MCF 10A (cell line): ENCODE data around the gene LIPK. TPM values are rescaled to one million over a fixed set of nuclear protein-coding genes. Genes with fewer than 3 reads are reported as not detected.

ENCODE experiments used
- BruUV-seq: library from RNA; stranded (reverse); fragments of 400-500 nt; replicated peaks from 2 replicates; lab custom pipeline; 2021; lab: Mats Ljungman, UMichigan
- CTCF ChIA-PET: fragments of 300-600 bp; sonication (Branson Sonifier 250); formaldehyde crosslinking; extraction: SDS; loops from one replicate; lab custom pipeline; 2021; ENCODE audit warnings: antibody characterized with exemption, inconsistent platforms; lab: Yijun Ruan, JAX
- POLR2A ChIA-PET: fragments of 300-600, 350-650 bp; sonication (Branson Sonifier 250); formaldehyde crosslinking; extraction: SDS; loops from one replicate; lab custom pipeline; 2020; ENCODE audit warnings: antibody characterized with exemption, inconsistent platforms; lab: Yijun Ruan, JAX
- DNase-seq: peaks from one replicate; pipeline ENCODE4 v3.0.0-alpha.2; 2018; ENCODE audit not compliant: unreplicated experiment
- H3K27ac Mint-ChIP-seq: one replicate; pipeline ENCODE4 v1.8.0; 2022; ENCODE audit warnings: mild to moderate bottlenecking, low read depth, mixed read lengths; ENCODE audit not compliant: unreplicated experiment
- H3K27me3 Mint-ChIP-seq: one replicate; pipeline ENCODE4 v1.8.0; 2022; ENCODE audit warnings: mixed read lengths; ENCODE audit not compliant: insufficient read depth, unreplicated experiment
- H3K36me3 Mint-ChIP-seq: one replicate; pipeline ENCODE4 v1.8.0; 2022; ENCODE audit warnings: mild to moderate bottlenecking, moderate library complexity, mixed read lengths; ENCODE audit not compliant: insufficient read depth, unreplicated experiment
- H3K4me1 Mint-ChIP-seq: one replicate; pipeline ENCODE4 v1.8.0; 2022; ENCODE audit warnings: mixed read lengths; ENCODE audit not compliant: insufficient read depth, unreplicated experiment
- H3K4me3 Mint-ChIP-seq: one replicate; pipeline ENCODE4 v1.8.0; 2022; ENCODE audit warnings: mild to moderate bottlenecking, moderate library complexity, mixed read lengths; ENCODE audit not compliant: unreplicated experiment
- H3K9me3 Mint-ChIP-seq: one replicate; pipeline ENCODE4 v1.8.0; 2022; ENCODE audit warnings: mixed read lengths; ENCODE audit not compliant: unreplicated experiment
- intact Hi-C: fragments of 100-400 bp; cut with micrococcal nuclease; formaldehyde crosslinking; loops from 2 replicates; pipeline ENCODE4 v1.14.1; 2022
- total RNA-seq: library from RNA; stranded (reverse); gene quantifications from 2 replicates; pipeline ENCODE4 v1.2.3, GENCODE V29; 2022
- TF ChIP-seq, protein P1 (sequence below): fragments of 200-600 bp; IDR thresholded peaks from one replicate; pipeline ENCODE4 v1.8.0; 2022; ENCODE audit warnings: antibody characterized with exemption, mild to moderate bottlenecking; ENCODE audit not compliant: unreplicated experiment

The LIPK gene
- total RNA-seq, 1 experiment from 2014 or later: not detected

DNA sequence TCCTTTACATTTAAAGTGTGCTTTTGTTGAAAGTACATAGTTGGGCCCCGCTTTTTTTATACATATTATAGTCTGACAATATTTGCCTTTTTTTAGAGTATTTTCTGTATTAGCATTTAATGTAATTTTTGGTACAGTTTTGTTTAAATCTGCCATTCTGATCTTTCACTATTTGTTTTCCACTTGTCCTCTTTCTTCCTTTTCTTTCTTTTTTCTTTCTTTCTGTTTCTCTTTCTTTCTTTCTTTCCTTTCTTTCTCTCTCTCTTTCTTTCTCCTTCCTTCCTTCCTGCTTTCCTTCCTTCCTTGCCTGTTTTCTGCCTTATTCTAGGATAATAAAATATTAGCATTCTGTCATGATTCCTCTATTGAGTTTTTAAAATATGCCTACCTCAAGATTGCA, 9.5 kb downstream of the LIPK start:
- intact Hi-C loops: no loop called here
- ChIA-PET CTCF (no interaction called here), POLR2A (no interaction called here)
- no peaks in the 10 kb centered on the region for H3K4me1 Mint-ChIP-seq
- H3K27ac Mint-ChIP-seq: no peak overlapping the region
- no peaks in the 10 kb centered on the region for H3K36me3 Mint-ChIP-seq
- no peaks in the 10 kb centered on the region for H3K27me3 Mint-ChIP-seq
- H3K4me3 Mint-ChIP-seq: no peak overlapping the region
- TF ChIP-seq, protein P1, sequence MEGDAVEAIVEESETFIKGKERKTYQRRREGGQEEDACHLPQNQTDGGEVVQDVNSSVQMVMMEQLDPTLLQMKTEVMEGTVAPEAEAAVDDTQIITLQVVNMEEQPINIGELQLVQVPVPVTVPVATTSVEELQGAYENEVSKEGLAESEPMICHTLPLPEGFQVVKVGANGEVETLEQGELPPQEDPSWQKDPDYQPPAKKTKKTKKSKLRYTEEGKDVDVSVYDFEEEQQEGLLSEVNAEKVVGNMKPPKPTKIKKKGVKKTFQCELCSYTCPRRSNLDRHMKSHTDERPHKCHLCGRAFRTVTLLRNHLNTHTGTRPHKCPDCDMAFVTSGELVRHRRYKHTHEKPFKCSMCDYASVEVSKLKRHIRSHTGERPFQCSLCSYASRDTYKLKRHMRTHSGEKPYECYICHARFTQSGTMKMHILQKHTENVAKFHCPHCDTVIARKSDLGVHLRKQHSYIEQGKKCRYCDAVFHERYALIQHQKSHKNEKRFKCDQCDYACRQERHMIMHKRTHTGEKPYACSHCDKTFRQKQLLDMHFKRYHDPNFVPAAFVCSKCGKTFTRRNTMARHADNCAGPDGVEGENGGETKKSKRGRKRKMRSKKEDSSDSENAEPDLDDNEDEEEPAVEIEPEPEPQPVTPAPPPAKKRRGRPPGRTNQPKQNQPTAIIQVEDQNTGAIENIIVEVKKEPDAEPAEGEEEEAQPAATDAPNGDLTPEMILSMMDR: no peak
- H3K9me3 Mint-ChIP-seq: no peaks in the 10 kb centered on the region
- BruUV-seq: no TSS peak
- DNase-seq: no peak

DNA sequence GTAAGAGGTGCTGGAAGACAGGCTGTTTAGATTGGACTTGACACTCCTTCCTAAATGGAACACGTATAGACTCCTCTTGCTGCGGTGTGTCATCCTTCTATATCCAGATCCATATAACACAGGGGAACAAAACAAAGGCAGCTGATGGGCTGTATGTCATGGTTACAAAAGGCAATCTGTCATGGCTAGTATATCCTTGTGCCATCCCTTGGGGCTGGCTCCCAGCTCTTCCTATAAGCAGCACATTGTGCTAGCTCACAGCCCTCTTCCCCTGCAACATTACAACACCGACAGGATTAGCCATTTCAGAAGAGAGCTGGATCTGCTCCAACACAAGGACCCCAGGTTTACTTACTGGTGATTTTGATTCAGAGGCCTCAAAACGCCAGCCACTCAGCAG, 15.3 kb downstream of the LIPK start:
- Mint-ChIP-seq H3K27ac (no peak overlapping the region), H3K9me3 (no peaks in the 10 kb centered on the region), H3K4me3 (no peak overlapping the region), H3K27me3 (no peaks in the 10 kb centered on the region), H3K36me3 (no peaks in the 10 kb centered on the region), H3K4me1 (no peaks in the 10 kb centered on the region)
- BruUV-seq: no TSS peak
- CTCF ChIA-PET: interaction anchor here (0.6 to 1.1 kb wide), 2 partner anchors 9 to 89 kb away, joined by 3 read pairs; no protein-coding TSS in a partner anchor
- DNase-seq: no peak
- TF ChIP-seq, protein P1: no peak
- POLR2A ChIA-PET: interaction anchor here (0.8 to 1.1 kb wide), 2 partner anchors 14 to 16 kb away, joined by 3 read pairs; partner anchors contain the start of gene LIPK
- intact Hi-C loops: no loop called here

GRCh38 chr10:88725798-88726197, 19.7 kb downstream of the LIPK start:
- H3K9me3 Mint-ChIP-seq: no peaks in the 10 kb centered on the region
- BruUV-seq: no TSS peak
- no peak overlapping the region for H3K4me3 Mint-ChIP-seq
- TF ChIP-seq, protein P1: no peak
- intact Hi-C loops: no loop called here
- H3K27me3 Mint-ChIP-seq: no peaks in the 10 kb centered on the region
- ChIA-PET POLR2A (interaction anchor here (0.8 to 1.0 kb wide), 2 partner anchors 18 to 907 kb away, joined by 3 read pairs; no protein-coding TSS in a partner anchor), CTCF (no interaction called here)
- H3K4me1 Mint-ChIP-seq: no peaks in the 10 kb centered on the region
- no peak overlapping the region for H3K27ac Mint-ChIP-seq
- DNase-seq: no peak
- H3K36me3 Mint-ChIP-seq: no peaks in the 10 kb centered on the region

DNA sequence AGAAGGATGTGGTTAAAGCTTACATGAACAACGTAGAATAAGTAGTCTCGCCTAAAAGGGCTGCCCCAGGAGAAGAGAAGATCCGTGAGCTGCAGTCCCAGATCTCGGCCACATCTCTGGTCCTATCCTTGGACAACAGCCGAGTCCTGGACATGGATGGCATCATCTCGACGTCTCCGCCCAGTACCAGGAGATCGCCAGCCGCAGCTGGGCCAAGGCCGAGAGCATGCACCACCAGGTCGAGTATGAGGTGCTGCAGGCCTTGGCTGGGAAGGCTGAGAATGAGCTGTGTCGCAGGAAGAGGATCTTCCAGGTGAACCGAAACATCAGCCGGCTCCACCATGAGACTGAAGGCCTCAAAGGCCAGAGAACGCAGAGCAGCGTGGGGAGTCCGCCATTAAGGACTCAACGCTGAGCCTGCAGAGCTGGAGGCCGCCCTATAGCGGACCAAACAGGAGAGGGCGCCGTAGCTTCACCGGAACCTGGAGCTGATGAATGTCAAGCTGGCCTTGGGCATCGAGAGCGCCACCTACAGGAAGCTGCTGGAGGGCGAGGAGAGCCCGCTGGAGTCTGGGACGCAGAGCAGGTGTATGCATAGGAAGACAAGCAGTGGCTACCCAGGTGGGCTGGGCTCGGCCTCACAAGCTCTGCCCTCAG, 22.2 kb downstream of the LIPK start:
- DNase-seq: peak; percentile 1
- Mint-ChIP-seq H3K4me3 (no peak overlapping the region), H3K4me1 (no peaks in the 10 kb centered on the region), H3K36me3 (no peaks in the 10 kb centered on the region), H3K9me3 (no peaks in the 10 kb centered on the region), H3K27me3 (no peaks in the 10 kb centered on the region), H3K27ac (no peak overlapping the region)
- BruUV-seq: no TSS peak
- intact Hi-C loops: no loop called here
- ChIA-PET CTCF (interaction anchor here (0.5 to 1.4 kb wide), 8 partner anchors 17 to 1125 kb away, joined by 3 to 5 read pairs (median 4); no protein-coding TSS in a partner anchor), POLR2A (interaction anchor here (0.7 to 1.3 kb wide), 2 partner anchors 19 to 31 kb away, joined by 3 read pairs; no protein-coding TSS in a partner anchor)
- TF ChIP-seq, protein P1: peak; percentile 18
